HL-60 (cell line): ENCODE results near the gene RGS6.

Experiments
- DNase-seq, 2 experiments: peaks; one replicate each; pipeline ENCODE4 v3.0.0-alpha.2; 2010 to 2020; ENCODE audit warnings: low read depth in 1 of 2, low spot score in 1 of 2
- H3K27ac ChIP-seq: fragments of 250-450 bp; sonication (Bioruptor Pico); replicated peaks from 2 replicates; pipeline ENCODE4 v1.5.1; 2020; ENCODE audit warnings: mild to moderate bottlenecking, moderate library complexity
- H3K27me3 ChIP-seq: fragments of 250-450 bp; sonication (Bioruptor Pico); 2 replicates; pipeline ENCODE4 v1.5.1; 2021; ENCODE audit warnings: mild to moderate bottlenecking, moderate library complexity; ENCODE audit not compliant: insufficient read depth, poor library complexity, severe bottlenecking
- H3K4me3 ChIP-seq: replicated peaks from 2 replicates; pipeline ENCODE4 v1.5.1; 2011; ENCODE audit warnings: mild to moderate bottlenecking, control low read depth, low read length; ENCODE audit not compliant: insufficient read depth
- CTCF ChIP-seq: IDR thresholded peaks from one replicate; pipeline ENCODE4 v1.5.1; 2011; ENCODE audit warnings: low read length, control low read depth, inconsistent platforms; ENCODE audit not compliant: insufficient read depth
- GABPA ChIP-seq: IDR thresholded peaks from 2 replicates; pipeline ENCODE4 v1.6.1; 2012; ENCODE audit warnings: low read depth
- POLR2AphosphoS5 ChIP-seq: IDR thresholded peaks from 2 replicates; pipeline ENCODE4 v1.6.1; 2012; ENCODE audit warnings: low read depth
- REST ChIP-seq: IDR thresholded peaks from 2 replicates; pipeline ENCODE4 v1.6.1; 2012; ENCODE audit warnings: low read depth; ENCODE audit not compliant: insufficient replicate concordance
- SPI1 ChIP-seq: IDR thresholded peaks from 2 replicates; pipeline ENCODE4 v1.6.1; 2012; ENCODE audit warnings: low read depth, mild to moderate bottlenecking, borderline replicate concordance

Gene RGS6

GRCh38 chr14:72423957-72424356 is 491.7 kb downstream of the RGS6 start:
- no peak overlapping the region for H3K4me3 ChIP-seq
- TF ChIP-seq SPI1 (no peak), REST (no peak)
- no peak for DNase-seq
- no peaks in the 10 kb centered on the region for H3K27me3 ChIP-seq
- no peak overlapping the region for H3K27ac ChIP-seq

- TF ChIP-seq REST (no peak), CTCF (no peak), GABPA (no peak), POLR2AphosphoS5 (no peak), SPI1 (no peak)
- no peak for DNase-seq
Observed at GRCh38 chr14:72430457-72430856, 498.2 kb downstream of the RGS6 start.

GRCh38 chr14:72432748-72433147 is 500.5 kb downstream of the RGS6 start:
- Histone ChIP-seq H3K27me3 (no peaks in the 10 kb centered on the region), H3K4me3 (no peak overlapping the region), H3K27ac (no peak overlapping the region)
- TF ChIP-seq POLR2AphosphoS5 (no peak), REST (no peak), GABPA (no peak), SPI1 (no peak), CTCF (no peak)
- no peak for DNase-seq

More at GRCh38 chr14:72430457-72430856, 498.2 kb downstream of the RGS6 start:
- Histone ChIP-seq H3K27ac (no peak overlapping the region), H3K4me3 (no peak overlapping the region), H3K27me3 (no peaks in the 10 kb centered on the region)

- TF ChIP-seq CTCF (no peak), POLR2AphosphoS5 (no peak), REST (no peak), GABPA (no peak), SPI1 (no peak)
- no peak for DNase-seq
Observed at GRCh38 chr14:72433511-72433910, 501.3 kb downstream of the RGS6 start.

More at GRCh38 chr14:72433511-72433910, 501.3 kb downstream of the RGS6 start:
- H3K27ac ChIP-seq: no peak overlapping the region
- no peak overlapping the region for H3K4me3 ChIP-seq
- no peaks in the 10 kb centered on the region for H3K27me3 ChIP-seq
